Embryonic facial prominence (tissue), 1 donor: ENCODE measurements around the gene GALNT8.

ENCODE experiments used
- DNase-seq: peaks from one replicate; pipeline ENCODE4 v3.0.0-alpha.2; 2016; ENCODE audit errors: extremely low spot score

The GALNT8 gene

GRCh38 chr12:4796694-4797482, 76.7 kb downstream of the GALNT8 start:
- no peak for DNase-seq

GRCh38 chr12:4800555-4800954, 80.4 kb downstream of the GALNT8 start:
- DNase-seq = no peak

- DNase-seq = no peak
These were observed 82.6 kb downstream of the GALNT8 start for GRCh38 chr12:4802841-4803240.

GRCh38 chr12:4806439-4807115, 86.4 kb downstream of the GALNT8 start:
- DNase-seq = no peak

- no peak for DNase-seq
These were observed 87.0 kb downstream of the GALNT8 start for GRCh38 chr12:4807116-4807783.

GRCh38 chr12:4807813-4808212, 87.6 kb downstream of the GALNT8 start:
- DNase-seq = no peak

- DNase-seq = peak; percentile 64
These were observed 88.8 kb downstream of the GALNT8 start for GRCh38 chr12:4809013-4809448.

GRCh38 chr12:4809449-4810218, 89.4 kb downstream of the GALNT8 start:
- no peak for DNase-seq

- no peak for DNase-seq
These were observed 90.0 kb downstream of the GALNT8 start for GRCh38 chr12:4810219-4810671.

- DNase-seq = no peak
These were observed 92.6 kb downstream of the GALNT8 start for GRCh38 chr12:4812624-4813327.

- DNase-seq = no peak
These were observed 93.5 kb downstream of the GALNT8 start for GRCh38 chr12:4813741-4814140.

GRCh38 chr12:4814485-4814884, 94.3 kb downstream of the GALNT8 start:
- DNase-seq = no peak

GRCh38 chr12:4816744-4817525, 96.7 kb downstream of the GALNT8 start:
- DNase-seq = no peak

GRCh38 chr12:4817880-4818279, 97.7 kb downstream of the GALNT8 start:
- DNase-seq = no peak

GRCh38 chr12:4819654-4820053, 99.5 kb downstream of the GALNT8 start:
- no peak for DNase-seq

- DNase-seq = no peak
These were observed 100.8 kb downstream of the GALNT8 start for GRCh38 chr12:4820971-4821370.
